Measurements from ENCODE around the gene CDC5L.

The CDC5L gene

GRCh38 chr6:44477293-44477894 is 89.9 kb downstream of the CDC5L start:
- DNase-seq: no peak

- no peak for DNase-seq
Measured at GRCh38 chr6:44478158-44478557, 90.7 kb downstream of the CDC5L start.

GRCh38 chr6:44478591-44479254 is 91.2 kb downstream of the CDC5L start:
- no peak for DNase-seq

DNA sequence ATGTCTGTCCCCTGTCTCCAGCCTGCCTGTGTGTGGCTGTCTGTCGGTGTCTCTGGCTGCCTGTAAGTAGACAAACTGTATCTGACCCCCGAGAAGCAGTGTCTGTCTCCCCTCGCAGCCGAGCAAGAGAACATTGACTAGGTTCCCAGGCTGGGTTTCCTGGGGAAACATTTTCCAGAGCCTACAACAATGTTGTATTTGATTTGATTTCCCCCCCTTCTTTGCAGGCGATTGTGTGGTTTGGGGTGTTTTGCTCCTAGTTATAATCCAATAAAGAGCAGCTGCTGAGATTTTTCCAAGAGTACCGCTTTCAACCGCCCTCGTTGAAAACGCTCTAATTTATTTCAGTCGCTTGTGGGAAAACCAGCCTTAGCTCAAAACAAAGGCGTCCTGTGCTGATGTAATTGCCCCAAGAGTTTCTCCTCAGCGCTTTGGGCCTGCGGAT is 92.6 kb downstream of the CDC5L start:
- DNase-seq: no peak

- no peak for DNase-seq
Measured at GRCh38 chr6:44481056-44481455, 93.5 kb downstream of the CDC5L start.

- DNase-seq: no peak
Measured at GRCh38 chr6:44481760-44482159, 94.3 kb downstream of the CDC5L start.

DNA sequence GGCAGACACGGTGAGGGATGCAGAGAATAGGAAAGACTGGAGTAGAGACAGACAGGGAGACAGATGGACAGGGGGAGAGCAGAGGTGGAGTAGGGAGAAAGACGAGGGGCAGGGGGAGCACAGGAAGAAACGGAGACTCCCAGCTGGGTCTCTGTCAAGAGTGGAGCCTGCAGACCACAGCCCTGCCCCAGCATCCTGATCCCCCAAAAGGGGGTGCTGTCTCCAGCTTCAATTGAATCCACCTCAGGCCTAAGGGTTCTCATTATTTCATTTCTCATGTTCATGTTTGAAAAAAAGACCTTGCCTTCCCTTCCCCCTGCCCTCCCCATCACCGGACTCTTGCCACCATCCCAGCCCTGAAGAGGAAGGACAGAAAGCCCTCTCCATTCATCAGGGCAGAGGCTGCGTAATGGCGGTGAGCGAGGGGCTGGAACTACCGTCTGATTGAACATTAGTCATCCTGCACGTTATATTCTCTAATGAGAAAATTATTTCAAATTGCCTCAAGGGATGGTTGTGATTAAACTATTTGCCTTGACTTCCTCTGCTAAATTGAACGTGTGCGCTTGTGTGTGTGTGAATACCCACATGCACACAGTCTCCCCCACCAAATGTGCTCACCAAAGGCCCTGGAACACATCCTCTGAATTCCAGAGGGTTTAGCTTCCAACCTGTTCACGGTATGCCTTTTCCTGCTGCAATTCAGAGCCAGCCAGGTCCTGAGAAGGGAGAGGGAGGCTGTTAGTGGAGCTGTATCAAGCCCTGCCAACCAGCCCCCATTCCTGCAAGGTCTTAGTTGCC is 98.3 kb downstream of the CDC5L start:
- no peak for DNase-seq

DNA sequence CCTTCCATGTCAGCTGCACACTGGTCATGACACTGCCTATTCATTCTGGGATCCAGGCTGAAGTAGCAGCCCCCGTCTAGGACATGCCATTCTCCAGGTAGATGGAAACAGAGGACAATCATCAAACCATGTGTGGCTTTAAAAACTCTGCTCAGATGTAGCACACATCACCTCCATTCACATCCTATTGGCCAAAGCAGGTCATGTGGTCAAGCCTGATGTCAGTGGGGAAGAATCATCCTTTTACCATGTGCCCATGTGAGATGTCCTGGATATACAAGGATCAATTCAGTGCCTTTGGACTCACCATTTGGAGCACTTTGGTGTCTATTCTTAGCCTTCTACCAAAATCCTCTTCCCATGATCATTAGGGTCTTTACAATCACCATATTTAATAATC is 99.5 kb downstream of the CDC5L start:
- DNase-seq: no peak

- no peak for DNase-seq
Measured at GRCh38 chr6:44487586-44487985, 100.1 kb downstream of the CDC5L start.

DNA sequence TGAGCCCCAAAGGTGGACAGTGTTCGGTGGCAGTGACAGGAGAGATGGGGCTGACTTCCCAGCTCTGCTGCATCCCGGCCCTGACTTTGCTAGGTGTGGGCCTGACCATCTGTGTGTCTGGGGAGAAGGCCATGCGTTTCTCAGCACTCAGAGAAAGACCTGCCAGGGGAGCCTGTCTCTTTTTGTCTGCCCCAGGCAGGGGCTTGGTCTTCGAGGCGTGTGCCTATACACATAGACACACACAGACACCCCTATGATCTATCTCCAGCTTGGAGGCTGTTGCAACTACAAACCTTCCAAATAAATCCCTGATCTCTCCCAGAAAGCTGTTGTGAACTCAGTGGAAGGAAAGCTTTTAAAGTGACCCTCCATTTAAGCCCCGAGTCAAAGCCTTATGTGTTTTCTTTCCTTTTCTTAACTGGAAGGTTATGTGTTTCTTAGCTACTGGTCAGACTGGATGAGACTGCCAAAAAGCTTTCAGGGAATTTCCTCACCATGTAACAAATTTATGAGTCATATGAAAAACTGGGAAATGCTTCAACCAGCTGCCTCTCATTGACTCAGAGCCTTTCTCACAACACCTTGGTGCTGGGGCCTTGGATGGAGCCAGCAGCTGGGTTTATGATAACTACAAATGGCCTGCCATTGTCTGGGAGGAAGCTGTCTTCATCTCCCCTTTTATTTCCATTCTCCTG is 102.6 kb downstream of the CDC5L start:
- no peak for DNase-seq

DNA sequence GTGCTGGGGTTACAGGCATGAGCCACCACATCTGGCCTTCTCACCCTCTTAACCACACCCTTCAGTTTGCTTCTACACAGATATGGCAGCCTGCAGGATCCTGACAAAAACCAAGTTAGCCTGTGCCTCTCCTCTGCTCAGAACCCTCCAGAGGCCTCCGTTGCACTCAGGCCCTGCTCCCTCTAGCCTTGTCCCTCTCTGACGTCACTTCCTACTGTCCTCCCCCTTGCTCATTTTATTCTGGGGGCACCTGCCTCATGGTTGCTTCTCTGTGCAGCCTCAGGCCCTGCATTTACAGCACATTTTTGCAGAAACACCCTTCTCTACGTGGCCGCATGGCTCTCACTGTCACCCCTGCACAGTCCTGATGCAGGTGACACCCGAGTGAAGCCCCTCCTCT is 105.6 kb downstream of the CDC5L start:
- DNase-seq: no peak

DNA sequence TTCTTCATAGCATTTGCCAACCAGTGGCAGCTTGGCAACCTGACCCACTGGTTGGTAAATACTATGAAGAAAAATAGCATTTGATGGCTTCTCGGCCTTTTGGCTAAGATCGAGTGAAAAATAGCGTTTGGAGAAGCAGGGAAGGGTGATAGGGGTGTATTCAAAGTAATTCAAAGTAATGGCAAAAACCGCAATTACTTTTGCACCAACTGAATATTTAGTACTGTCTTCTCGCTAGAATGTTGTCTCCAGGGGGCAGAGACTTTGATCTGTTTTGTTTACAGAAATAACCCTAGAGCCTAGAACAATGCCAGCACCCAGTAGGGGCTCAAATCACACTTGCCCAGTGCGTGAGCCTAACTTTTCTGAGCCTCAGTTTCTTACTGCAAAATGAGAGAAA is 106.1 kb downstream of the CDC5L start:
- DNase-seq: no peak

GRCh38 chr6:44494011-44494501 is 106.5 kb downstream of the CDC5L start:
- DNase-seq: no peak

- DNase-seq: no peak
Measured at GRCh38 chr6:44495036-44495901, 107.8 kb downstream of the CDC5L start.

DNA sequence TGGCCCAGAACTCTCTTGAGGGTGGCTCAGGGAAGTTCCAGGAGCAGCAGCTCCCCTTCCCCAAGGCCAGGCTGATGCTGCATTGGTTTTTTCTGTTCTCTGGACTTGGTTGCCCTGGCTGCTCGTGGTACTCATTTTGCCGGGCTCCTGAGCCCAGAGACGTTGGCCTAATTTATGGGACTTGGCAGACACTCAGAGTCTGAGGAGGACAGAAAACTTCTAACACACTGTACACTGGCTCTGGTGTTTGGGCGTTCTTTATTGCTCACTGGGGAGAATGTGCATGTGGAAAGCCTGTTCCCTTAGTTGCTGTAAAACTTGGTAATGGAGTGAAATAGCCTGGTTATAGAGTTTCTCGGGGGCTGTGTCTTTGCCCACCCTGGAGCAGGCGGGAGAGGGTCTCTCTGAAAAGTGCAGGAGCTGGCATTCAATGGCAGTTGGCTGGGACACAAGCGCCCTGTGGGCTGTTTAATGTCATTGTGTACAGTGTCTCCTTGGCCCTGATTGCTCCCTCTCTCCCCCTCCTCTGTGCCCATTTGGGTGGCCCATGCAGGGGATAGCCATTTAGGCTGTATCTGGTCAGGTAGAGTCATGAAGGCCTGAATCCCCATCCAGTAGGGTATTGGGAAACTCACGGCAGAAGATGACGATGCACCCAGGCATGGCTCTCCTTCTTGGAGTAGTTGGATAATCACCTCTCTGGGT is 109.3 kb downstream of the CDC5L start:
- DNase-seq: no peak

- no peak for DNase-seq
Measured at GRCh38 chr6:44497807-44498206, 110.3 kb downstream of the CDC5L start.

GRCh38 chr6:44498436-44498835 is 110.9 kb downstream of the CDC5L start:
- no peak for DNase-seq

DNA sequence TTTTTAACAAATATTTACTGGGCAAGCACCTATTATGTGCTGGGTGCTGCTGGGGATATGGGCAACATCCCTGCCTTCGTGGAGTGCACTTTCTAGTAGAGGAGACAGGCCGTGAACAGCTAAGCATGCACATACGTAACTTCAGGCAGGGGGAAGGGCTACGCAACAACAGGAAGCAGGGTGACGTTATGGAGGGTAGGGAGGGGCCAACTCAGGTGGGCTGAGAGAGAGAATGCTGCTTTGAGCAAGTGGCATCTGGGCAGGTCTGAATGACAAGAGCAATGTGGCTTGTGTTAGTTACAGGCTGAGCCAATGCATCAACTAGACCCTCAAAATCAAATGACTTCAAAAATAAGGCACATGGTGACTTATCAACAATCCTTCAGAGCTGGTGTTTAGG is 112.1 kb downstream of the CDC5L start:
- DNase-seq: no peak
